ENCODE results near the gene MEX3B.

The MEX3B gene

GRCh38 chr15:82045892-82046665 lies at the start of gene MEX3B:
Gene MEX3B, minus strand, starts transcription at chr15:82046018. Its CDS starts 313 bp downstream, at chr15:82045705.
- peak; percentile 90 for DNase-seq
- Mint-ChIP-seq H3K36me3 (ENCODE audit: low read depth) (no peaks in the 10 kb centered on the region), H3K9me3 (no peaks in the 10 kb centered on the region), H3K27ac (peak within 1 kb of the TSS; percentile 78), H3K4me1 (peaks cover 17% of the 10 kb centered on the region), H3K27me3 (peaks cover 27% of the 10 kb centered on the region), H3K4me3 (peak within 1 kb of the TSS; percentile 84)
- peak; percentile 84 for ATAC-seq

- Mint-ChIP-seq H3K36me3 (ENCODE audit: low read depth) (no peaks in the 10 kb centered on the region), H3K9me3 (no peaks in the 10 kb centered on the region), H3K4me3 (no peak overlapping the region), H3K4me1 (no peaks in the 10 kb centered on the region), H3K27ac (no peak overlapping the region), H3K27me3 (no peaks in the 10 kb centered on the region)
- DNase-seq (no peak), ATAC-seq (no peak)
Observed at GRCh38 chr15:82093774-82094211, 48.0 kb upstream of the MEX3B start.

- no peak overlapping the region for H3K4me3 Mint-ChIP-seq
- no peaks in the 10 kb centered on the region for H3K4me1 Mint-ChIP-seq
- no peaks in the 10 kb centered on the region for H3K9me3 Mint-ChIP-seq
- DNase-seq = no peak
- no peak for ATAC-seq
- H3K27me3 Mint-ChIP-seq = no peaks in the 10 kb centered on the region
- H3K27ac Mint-ChIP-seq = no peak overlapping the region
- H3K36me3 Mint-ChIP-seq (ENCODE audit: low read depth) = no peaks in the 10 kb centered on the region
Observed at GRCh38 chr15:82093325-82093724, 47.5 kb upstream of the MEX3B start.

GRCh38 chr15:82091636-82092140 lies 45.9 kb upstream of the MEX3B start:
- ATAC-seq (no peak), DNase-seq (no peak)
- no peaks in the 10 kb centered on the region for H3K9me3 Mint-ChIP-seq

GRCh38 chr15:82086243-82086995 lies 40.6 kb upstream of the MEX3B start:
- ATAC-seq = no peak
- no peak overlapping the region for H3K27ac Mint-ChIP-seq
- no peak overlapping the region for H3K4me3 Mint-ChIP-seq
- H3K27me3 Mint-ChIP-seq = no peaks in the 10 kb centered on the region
- no peaks in the 10 kb centered on the region for H3K4me1 Mint-ChIP-seq
- no peak for DNase-seq
- no peaks in the 10 kb centered on the region for H3K9me3 Mint-ChIP-seq
- H3K36me3 Mint-ChIP-seq (ENCODE audit: low read depth) = no peaks in the 10 kb centered on the region

More at GRCh38 chr15:82091636-82092140, 45.9 kb upstream of the MEX3B start:
- no peak overlapping the region for H3K4me3 Mint-ChIP-seq
- H3K36me3 Mint-ChIP-seq (ENCODE audit: low read depth) = no peaks in the 10 kb centered on the region
- H3K27ac Mint-ChIP-seq = no peak overlapping the region
- no peaks in the 10 kb centered on the region for H3K27me3 Mint-ChIP-seq
- H3K4me1 Mint-ChIP-seq = no peaks in the 10 kb centered on the region

GRCh38 chr15:82081914-82082762 lies 36.3 kb upstream of the MEX3B start:
- DNase-seq (no peak), ATAC-seq (no peak)
- H3K36me3 Mint-ChIP-seq (ENCODE audit: low read depth) = no peaks in the 10 kb centered on the region
- H3K4me3 Mint-ChIP-seq = no peak overlapping the region
- peaks cover 12% of the 10 kb centered on the region for H3K27me3 Mint-ChIP-seq
- H3K9me3 Mint-ChIP-seq = no peaks in the 10 kb centered on the region
- no peak overlapping the region for H3K27ac Mint-ChIP-seq
- no peaks in the 10 kb centered on the region for H3K4me1 Mint-ChIP-seq

GRCh38 chr15:82080774-82081173 lies 35.0 kb upstream of the MEX3B start:
- Mint-ChIP-seq H3K36me3 (ENCODE audit: low read depth) (no peaks in the 10 kb centered on the region), H3K4me3 (no peak overlapping the region), H3K27ac (no peak overlapping the region), H3K27me3 (peaks cover 12% of the 10 kb centered on the region), H3K4me1 (no peaks in the 10 kb centered on the region), H3K9me3 (no peaks in the 10 kb centered on the region)
- DNase-seq = no peak
- ATAC-seq = no peak

- Mint-ChIP-seq H3K36me3 (ENCODE audit: low read depth) (no peaks in the 10 kb centered on the region), H3K27ac (no peak overlapping the region), H3K4me1 (no peaks in the 10 kb centered on the region), H3K4me3 (no peak overlapping the region), H3K9me3 (no peaks in the 10 kb centered on the region), H3K27me3 (peaks cover 12% of the 10 kb centered on the region)
- DNase-seq = no peak
- ATAC-seq = no peak
Observed at GRCh38 chr15:82079736-82080135, 33.9 kb upstream of the MEX3B start.

GRCh38 chr15:82074610-82075009 lies 28.8 kb upstream of the MEX3B start:
- H3K9me3 Mint-ChIP-seq = no peaks in the 10 kb centered on the region
- no peak overlapping the region for H3K27ac Mint-ChIP-seq
- H3K27me3 Mint-ChIP-seq = peaks cover 8% of the 10 kb centered on the region
- DNase-seq = no peak
- no peak for ATAC-seq
- no peaks in the 10 kb centered on the region for H3K4me1 Mint-ChIP-seq
- H3K4me3 Mint-ChIP-seq = no peak overlapping the region
- H3K36me3 Mint-ChIP-seq (ENCODE audit: low read depth) = no peaks in the 10 kb centered on the region

- ATAC-seq (no peak), DNase-seq (no peak)
- H3K27me3 Mint-ChIP-seq = peaks cover 5% of the 10 kb centered on the region
- no peak overlapping the region for H3K4me3 Mint-ChIP-seq
- H3K9me3 Mint-ChIP-seq = no peaks in the 10 kb centered on the region
- H3K36me3 Mint-ChIP-seq (ENCODE audit: low read depth) = no peaks in the 10 kb centered on the region
- H3K27ac Mint-ChIP-seq = no peak overlapping the region
- no peaks in the 10 kb centered on the region for H3K4me1 Mint-ChIP-seq
Observed at GRCh38 chr15:82072926-82073537, 27.2 kb upstream of the MEX3B start.

- H3K9me3 Mint-ChIP-seq = no peaks in the 10 kb centered on the region
Observed at GRCh38 chr15:82066455-82066854, 20.6 kb upstream of the MEX3B start.

GRCh38 chr15:82064824-82065223 lies 19.0 kb upstream of the MEX3B start:
- H3K36me3 Mint-ChIP-seq (ENCODE audit: low read depth) = no peaks in the 10 kb centered on the region
- no peaks in the 10 kb centered on the region for H3K9me3 Mint-ChIP-seq
- peak; percentile 43 for ATAC-seq
- DNase-seq = no peak
- peaks cover 18% of the 10 kb centered on the region for H3K27me3 Mint-ChIP-seq
- H3K27ac Mint-ChIP-seq = no peak overlapping the region
- peaks cover 2% of the 10 kb centered on the region for H3K4me1 Mint-ChIP-seq
- H3K4me3 Mint-ChIP-seq = no peak overlapping the region

More at GRCh38 chr15:82066455-82066854, 20.6 kb upstream of the MEX3B start:
- DNase-seq = no peak
- H3K27me3 Mint-ChIP-seq = peaks cover 19% of the 10 kb centered on the region
- no peaks in the 10 kb centered on the region for H3K36me3 Mint-ChIP-seq (ENCODE audit: low read depth)
- H3K27ac Mint-ChIP-seq = no peak overlapping the region
- no peak for ATAC-seq
- H3K4me1 Mint-ChIP-seq = peaks cover 2% of the 10 kb centered on the region
- no peak overlapping the region for H3K4me3 Mint-ChIP-seq

GRCh38 chr15:82062479-82063454 lies 16.9 kb upstream of the MEX3B start:
- Mint-ChIP-seq H3K36me3 (ENCODE audit: low read depth) (no peaks in the 10 kb centered on the region), H3K4me1 (peaks cover 2% of the 10 kb centered on the region), H3K9me3 (no peaks in the 10 kb centered on the region), H3K4me3 (no peak overlapping the region), H3K27ac (no peak overlapping the region), H3K27me3 (peaks cover 33% of the 10 kb centered on the region)
- ATAC-seq (no peak), DNase-seq (no peak)

All from activated naive CD8-positive, alpha-beta T cell treated with anti-CD3 and anti-CD28 coated beads, Interleukin-2, amount 50 U/mL, for 24 hours (primary cell).